ENCODE results near the gene DNASE1. TPM values are rescaled to one million over a fixed set of nuclear protein-coding genes. Genes with fewer than 3 reads are reported as not detected.

The DNASE1 gene
- total RNA-seq, 4 donors from 2014 or later: 80.9 to 773 (median 653) TPM

DNA sequence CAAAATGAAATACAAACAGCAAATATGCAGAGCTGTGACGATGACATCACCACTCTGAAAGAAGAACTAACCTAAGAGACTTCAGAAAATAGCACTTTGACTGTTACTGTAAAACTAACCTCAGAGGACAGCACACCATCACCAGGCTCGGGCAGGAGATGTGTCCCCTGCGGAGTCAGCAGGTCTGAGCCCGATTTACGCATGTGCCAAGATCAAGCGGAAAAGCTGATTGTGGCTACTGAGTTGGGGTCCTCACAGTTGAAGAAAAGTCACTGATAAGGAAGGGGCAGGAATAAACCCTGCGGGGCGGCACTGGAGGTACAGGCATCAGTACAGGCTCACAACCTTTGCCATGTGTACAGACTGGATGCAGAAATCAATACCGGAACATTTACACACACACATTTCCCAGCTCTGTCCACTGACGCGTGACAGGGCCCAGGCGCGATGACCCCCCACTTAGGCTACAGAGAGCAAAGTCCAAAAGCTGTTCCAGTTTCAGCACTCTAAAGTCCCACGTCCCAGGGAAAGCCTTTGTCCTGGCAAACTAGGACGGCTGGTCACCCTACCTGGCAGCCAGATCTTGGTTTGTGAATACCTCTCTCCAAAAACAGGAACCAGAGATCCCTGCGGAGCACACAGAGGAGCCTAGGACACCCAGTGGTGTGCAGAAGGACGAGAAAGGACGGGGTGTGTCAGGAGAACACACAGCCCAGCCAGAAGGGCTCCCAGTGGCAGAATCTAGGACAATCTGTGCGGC is 41.3 kb downstream of the DNASE1 start:
- Histone ChIP-seq H3K9me3 (no peaks in the 10 kb centered on the region), H3K36me3 (no peaks in the 10 kb centered on the region), H3K4me3 (no peak overlapping the region), H3K27ac (no peak overlapping the region), H3K27me3 (no peaks in the 10 kb centered on the region), H3K4me1 (peaks cover 0 to 16% (median 0%) of the 10 kb centered on the region in 4 donors)
- no peak for TF ChIP-seq POLR2A (IDR thresholded peaks at IDR 0.05)
- TF ChIP-seq, protein P1, sequence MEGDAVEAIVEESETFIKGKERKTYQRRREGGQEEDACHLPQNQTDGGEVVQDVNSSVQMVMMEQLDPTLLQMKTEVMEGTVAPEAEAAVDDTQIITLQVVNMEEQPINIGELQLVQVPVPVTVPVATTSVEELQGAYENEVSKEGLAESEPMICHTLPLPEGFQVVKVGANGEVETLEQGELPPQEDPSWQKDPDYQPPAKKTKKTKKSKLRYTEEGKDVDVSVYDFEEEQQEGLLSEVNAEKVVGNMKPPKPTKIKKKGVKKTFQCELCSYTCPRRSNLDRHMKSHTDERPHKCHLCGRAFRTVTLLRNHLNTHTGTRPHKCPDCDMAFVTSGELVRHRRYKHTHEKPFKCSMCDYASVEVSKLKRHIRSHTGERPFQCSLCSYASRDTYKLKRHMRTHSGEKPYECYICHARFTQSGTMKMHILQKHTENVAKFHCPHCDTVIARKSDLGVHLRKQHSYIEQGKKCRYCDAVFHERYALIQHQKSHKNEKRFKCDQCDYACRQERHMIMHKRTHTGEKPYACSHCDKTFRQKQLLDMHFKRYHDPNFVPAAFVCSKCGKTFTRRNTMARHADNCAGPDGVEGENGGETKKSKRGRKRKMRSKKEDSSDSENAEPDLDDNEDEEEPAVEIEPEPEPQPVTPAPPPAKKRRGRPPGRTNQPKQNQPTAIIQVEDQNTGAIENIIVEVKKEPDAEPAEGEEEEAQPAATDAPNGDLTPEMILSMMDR (IDR thresholded peaks at IDR 0.05): no peak
- no peak for DNase-seq

DNA sequence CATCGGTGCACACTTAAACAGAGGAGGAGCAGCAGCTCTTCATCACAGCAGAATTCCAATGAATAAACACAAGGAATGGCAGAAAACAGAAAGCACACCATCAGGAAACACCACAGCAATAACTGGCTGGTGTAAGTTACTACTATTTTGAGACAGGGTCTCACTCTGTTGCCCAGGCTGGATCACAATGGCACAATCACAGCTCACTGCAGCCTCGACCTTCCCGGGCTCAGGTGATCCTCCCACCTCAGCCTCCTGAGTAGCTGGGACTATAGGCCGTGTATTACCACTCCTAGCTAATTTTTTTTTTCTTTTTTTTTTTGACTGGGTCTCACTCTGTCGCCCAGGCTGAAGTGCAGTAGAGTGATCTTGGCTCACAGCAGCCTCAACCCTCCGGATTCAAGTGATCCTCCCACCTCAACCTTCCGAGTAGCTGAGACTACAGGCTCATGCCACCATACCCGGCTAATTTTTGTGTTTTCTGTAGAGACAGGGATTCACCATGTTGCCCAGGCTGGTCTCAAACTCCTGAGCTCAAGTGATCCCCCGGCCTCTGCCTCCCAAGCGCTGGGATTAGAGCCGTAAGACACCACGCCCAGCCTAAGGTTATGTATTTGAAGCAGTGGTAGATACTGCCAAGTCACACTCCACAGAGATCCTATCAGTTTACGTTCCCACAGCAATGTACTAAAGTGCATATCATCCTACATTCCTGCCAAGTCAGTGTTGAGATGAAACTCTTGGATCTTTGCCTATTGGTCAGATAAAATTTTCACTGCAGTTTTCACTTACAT is 42.1 kb downstream of the DNASE1 start:
- no peak for DNase-seq
- Histone ChIP-seq H3K4me1 (peaks cover 0 to 12% (median 0%) of the 10 kb centered on the region in 4 donors), H3K27me3 (no peaks in the 10 kb centered on the region), H3K4me3 (no peak overlapping the region), H3K36me3 (no peaks in the 10 kb centered on the region), H3K9me3 (no peaks in the 10 kb centered on the region), H3K27ac (no peak overlapping the region)
- no peak for TF ChIP-seq POLR2A (IDR thresholded peaks at IDR 0.05)
- TF ChIP-seq, protein P1 (IDR thresholded peaks at IDR 0.05): no peak

DNA sequence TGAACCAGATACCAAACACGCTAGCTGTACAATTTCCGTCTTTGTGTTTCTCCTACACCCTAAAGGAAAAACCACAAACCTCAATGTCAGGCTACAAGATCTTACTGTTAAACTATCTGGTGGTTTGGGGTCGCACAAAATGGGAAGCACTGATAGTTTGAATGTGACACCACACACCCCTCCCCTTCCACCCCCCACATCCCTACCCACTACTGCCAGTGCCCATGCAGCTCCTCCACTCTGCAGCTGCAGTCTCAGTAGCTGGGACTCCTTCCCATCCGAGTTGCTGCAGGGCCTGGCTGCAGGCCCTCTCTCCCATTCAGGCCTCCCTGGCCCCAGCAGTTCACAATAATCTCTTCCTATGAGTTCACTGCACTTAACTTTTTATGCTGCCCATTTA is 44.5 kb downstream of the DNASE1 start:
- H3K9me3 ChIP-seq: no peaks in the 10 kb centered on the region
- H3K27me3 ChIP-seq: no peaks in the 10 kb centered on the region
- H3K4me1 ChIP-seq: peaks cover 0 to 12% (median 0%) of the 10 kb centered on the region in 4 donors
- no peak for TF ChIP-seq POLR2A (IDR thresholded peaks at IDR 0.05)
- TF ChIP-seq, protein P1 (IDR thresholded peaks at IDR 0.05): no peak
- H3K36me3 ChIP-seq: no peaks in the 10 kb centered on the region
- no peak overlapping the region for H3K27ac ChIP-seq
- no peak for DNase-seq
- no peak overlapping the region for H3K4me3 ChIP-seq

DNA sequence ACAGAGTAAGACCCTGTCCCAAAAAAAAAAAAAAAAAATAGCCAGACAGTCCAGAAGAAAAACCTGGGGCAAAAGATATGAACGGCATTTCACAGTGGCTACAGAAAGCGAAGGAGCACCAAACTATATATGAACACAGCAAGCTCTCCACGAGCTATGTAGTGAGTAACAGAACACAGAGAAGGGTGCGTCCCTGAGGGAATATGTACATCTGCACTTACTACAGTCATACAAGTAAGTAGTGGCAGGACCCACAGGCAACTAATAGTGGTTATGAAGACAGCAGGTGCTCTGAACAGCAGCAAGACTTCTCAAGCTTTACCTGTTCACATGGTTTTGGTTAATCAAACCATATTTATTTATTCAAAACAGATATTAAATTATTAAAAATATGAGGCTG is 47.0 kb downstream of the DNASE1 start:
- Histone ChIP-seq H3K36me3 (no peaks in the 10 kb centered on the region), H3K9me3 (no peaks in the 10 kb centered on the region), H3K4me3 (no peak overlapping the region), H3K27me3 (no peaks in the 10 kb centered on the region), H3K4me1 (peaks cover 0 to 2% (median 0%) of the 10 kb centered on the region in 4 donors), H3K27ac (no peak overlapping the region)
- no peak for TF ChIP-seq POLR2A (IDR thresholded peaks at IDR 0.05)
- TF ChIP-seq, protein P1 (IDR thresholded peaks at IDR 0.05): no peak
- no peak for DNase-seq

DNA sequence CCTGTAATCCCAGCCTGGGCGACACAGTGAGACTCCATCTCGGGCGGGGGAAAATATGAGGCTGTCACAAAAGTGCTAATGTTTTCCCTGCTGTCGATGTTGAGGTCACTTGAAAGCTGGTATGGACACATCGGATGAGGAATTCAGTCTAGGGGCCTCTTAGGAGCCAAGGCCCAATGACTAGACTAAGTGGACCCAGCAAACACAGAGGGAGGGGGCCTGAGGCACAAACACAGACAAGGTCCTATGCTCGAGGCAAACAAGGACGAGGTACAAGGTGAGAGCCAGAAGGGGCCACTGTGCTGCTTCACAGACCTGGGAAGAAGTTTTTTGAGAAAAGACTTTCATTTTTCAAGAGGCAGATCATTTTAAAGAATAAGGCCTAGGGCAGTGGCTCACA is 47.6 kb downstream of the DNASE1 start:
- H3K27me3 ChIP-seq: no peaks in the 10 kb centered on the region
- H3K4me1 ChIP-seq: no peaks in the 10 kb centered on the region
- DNase-seq: no peak
- H3K36me3 ChIP-seq: no peaks in the 10 kb centered on the region
- H3K27ac ChIP-seq: no peak overlapping the region
- H3K9me3 ChIP-seq: no peaks in the 10 kb centered on the region
- TF ChIP-seq, protein P1 (IDR thresholded peaks at IDR 0.05): no peak
- no peak for TF ChIP-seq POLR2A (IDR thresholded peaks at IDR 0.05)
- H3K4me3 ChIP-seq: no peak overlapping the region
